Testis (tissue), 2 donors: Measurements from ENCODE around the gene THADA.

Experiments
- POLR2A ChIP-seq: fragments of 450-650 bp; IDR thresholded peaks from one replicate; pipeline ENCODE4 v1.6.1; 2017; ENCODE audit warnings: antibody characterized with exemption, mild to moderate bottlenecking, moderate library complexity
- TF ChIP-seq, protein P1 (sequence below), 3 experiments: fragments of 450-650 bp in 2 of 3; fragments of 200-600 bp in 1 of 3; sonication (generic) in 1 of 3; IDR thresholded peaks; one replicate each; pipeline ENCODE4 v1.5.1; 2016 to 2019; ENCODE audit warnings: antibody characterized with exemption in 3 of 3, mild to moderate bottlenecking in 2 of 3, moderate library complexity in 1 of 3

DNA sequence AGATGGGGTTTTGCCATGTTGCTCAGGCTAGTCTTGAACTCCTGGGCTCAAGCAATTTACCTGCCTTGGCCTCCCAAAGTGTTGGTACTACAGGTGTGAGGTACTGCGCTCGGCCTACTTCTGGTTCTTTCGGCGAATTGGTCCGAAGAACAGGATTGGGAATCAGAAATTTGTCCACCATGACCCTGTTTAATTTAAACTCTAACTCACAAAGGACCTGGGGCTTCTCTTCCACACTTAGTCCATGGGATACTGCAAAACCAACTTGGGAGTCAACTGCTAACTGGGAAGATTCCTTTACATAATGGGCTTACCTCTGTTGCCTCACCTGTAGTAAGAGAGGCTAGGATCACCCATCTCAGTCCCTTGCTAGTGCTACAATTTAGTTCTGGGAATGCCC, 289.6 kb downstream of the THADA start:
- no peak for TF ChIP-seq POLR2A
- TF ChIP-seq, protein P1, sequence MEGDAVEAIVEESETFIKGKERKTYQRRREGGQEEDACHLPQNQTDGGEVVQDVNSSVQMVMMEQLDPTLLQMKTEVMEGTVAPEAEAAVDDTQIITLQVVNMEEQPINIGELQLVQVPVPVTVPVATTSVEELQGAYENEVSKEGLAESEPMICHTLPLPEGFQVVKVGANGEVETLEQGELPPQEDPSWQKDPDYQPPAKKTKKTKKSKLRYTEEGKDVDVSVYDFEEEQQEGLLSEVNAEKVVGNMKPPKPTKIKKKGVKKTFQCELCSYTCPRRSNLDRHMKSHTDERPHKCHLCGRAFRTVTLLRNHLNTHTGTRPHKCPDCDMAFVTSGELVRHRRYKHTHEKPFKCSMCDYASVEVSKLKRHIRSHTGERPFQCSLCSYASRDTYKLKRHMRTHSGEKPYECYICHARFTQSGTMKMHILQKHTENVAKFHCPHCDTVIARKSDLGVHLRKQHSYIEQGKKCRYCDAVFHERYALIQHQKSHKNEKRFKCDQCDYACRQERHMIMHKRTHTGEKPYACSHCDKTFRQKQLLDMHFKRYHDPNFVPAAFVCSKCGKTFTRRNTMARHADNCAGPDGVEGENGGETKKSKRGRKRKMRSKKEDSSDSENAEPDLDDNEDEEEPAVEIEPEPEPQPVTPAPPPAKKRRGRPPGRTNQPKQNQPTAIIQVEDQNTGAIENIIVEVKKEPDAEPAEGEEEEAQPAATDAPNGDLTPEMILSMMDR (IDR thresholded peaks at IDR 0.05): no peak
